Mammary epithelial cell (primary cell): Measurements from ENCODE around the gene XPC.

Experiments used
- CTCF ChIP-seq, 2 donors: IDR thresholded peaks in 1 of 2; conservative IDR thresholded peaks in 1 of 2; 2 replicates each; pipeline ENCODE4 v1.5.1; 2011 to 2012; ENCODE audit warnings: inconsistent platforms in 2 of 2, low read length in 2 of 2, mild to moderate bottlenecking in 2 of 2, control low read depth in 1 of 2, low read depth in 1 of 2; ENCODE audit not compliant: insufficient read depth in 1 of 2; ENCODE audit errors: extremely low read depth in 1 of 2
- EZH2 ChIP-seq: IDR thresholded peaks from 2 replicates; pipeline ENCODE4 v1.6.1; 2012; ENCODE audit warnings: low read length, inconsistent platforms, borderline replicate concordance

- no peak for TF ChIP-seq EZH2
- TF ChIP-seq CTCF (conservative IDR thresholded peaks at IDR 0.05 in 1 of 2, IDR thresholded peaks at IDR 0.05 in 1 of 2; ENCODE audit: extremely low read depth in 1 of 2, insufficient read depth in 1 of 2, low read depth in 1 of 2, low read length in 2 of 2): no peak
These were observed 31.4 kb downstream of the XPC start for GRCh38 chr3:14147066-14147435.
